ENCODE measurements around the gene MARCHF9. TPM values are rescaled to one million over a fixed set of nuclear protein-coding genes. Genes with fewer than 3 reads are reported as not detected.

Gene MARCHF9
- total RNA-seq: 10 to 100 TPM; 11.3 to 18.9 (median 13.3) TPM
- 10 to 100 TPM; 13.6 to 15.8 TPM for polyA plus RNA-seq
- long read RNA-seq, donor 1, partial matches to known transcripts: 4 of 9 reads
- long read RNA-seq, donor 1, other reads (novel, unspliced or antisense): 0 of 9 reads
- long read RNA-seq, donor 2, partial matches to known transcripts: 1 of 5 reads
- long read RNA-seq, donor 2, other reads (novel, unspliced or antisense): 0 of 5 reads
- long read RNA-seq, donor 3, transcript MARCH9-201 (4 exons, 2,982 nt): major isoform, 9 of 13 reads
- long read RNA-seq, donor 3, partial matches to known transcripts: 1 of 13 reads
- long read RNA-seq, donor 3, other reads (novel, unspliced or antisense): 2 of 13 reads

- ATAC-seq (peak in 1 of 4 donors; percentile 3), DNase-seq (peak; percentile 56 to 77 (median 62))
- H3K4me3 ChIP-seq: peak within 1 kb of the TSS; percentile 64 to 97 (median 72)
- H3K27me3 ChIP-seq: no peaks in the 10 kb centered on the region
- H3K36me3 ChIP-seq: peaks cover 0 to 36% (median 28%) of the 10 kb centered on the region in 9 donors
- H3K27ac ChIP-seq: peak within 1 kb of the TSS in 10 of 12 donors; percentile 18 to 79 (median 54)
- 0 to 3% (median 1%) methylated on average over 17 to 41 of the region's 41 CpGs for WGBS, 4 donors
- H3K9me3 ChIP-seq: no peaks in the 10 kb centered on the region
- TF ChIP-seq CTCF (IDR thresholded peaks at IDR 0.05) (no peak), POLR2A (IDR thresholded peaks at IDR 0.05) (no peak)
- H3K4me1 ChIP-seq: peaks cover 0 to 54% (median 33%) of the 10 kb centered on the region in 12 donors
- intact Hi-C loops (cut with DNase I): loop anchor here in 1 of 10 donors (5.0 kb wide), 1 partner anchor 62 kb away; the partner anchor contains the start of gene OS9
Observed at GRCh38 chr12:57754411-57755193, at the start of gene MARCHF9. Gene MARCHF9, plus strand, starts transcription at chr12:57755103. Its CDS starts 426 bp downstream, at chr12:57755529.

DNA sequence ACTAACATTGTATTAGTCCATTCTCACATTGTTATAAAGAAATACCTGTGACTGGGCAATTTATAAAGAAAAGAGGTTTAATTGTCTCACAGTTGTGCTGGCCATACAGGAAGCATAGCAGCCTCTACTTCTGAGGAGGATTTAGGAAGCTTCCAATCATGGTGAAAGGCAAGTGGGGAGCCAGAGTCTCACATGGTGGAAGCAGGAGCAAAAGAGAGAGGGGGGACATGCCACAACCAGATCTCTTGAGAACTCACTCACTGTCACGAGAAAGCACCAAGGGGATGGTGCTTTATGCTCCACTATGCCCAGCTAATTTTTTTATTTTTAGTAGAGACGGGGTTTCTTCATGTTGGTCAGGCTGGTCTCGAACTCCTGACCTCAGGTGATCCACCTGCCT is 47.7 kb upstream of the MARCHF9 start:
- Histone ChIP-seq H3K9me3 (peaks cover 0 to 14% (median 4%) of the 10 kb centered on the region in 12 donors), H3K4me3 (no peak overlapping the region), H3K27me3 (no peaks in the 10 kb centered on the region), H3K36me3 (peaks cover 0 to 92% (median 71%) of the 10 kb centered on the region in 9 donors), H3K27ac (no peak overlapping the region), H3K4me1 (no peaks in the 10 kb centered on the region)
- ATAC-seq: no peak
- TF ChIP-seq POLR2A (IDR thresholded peaks at IDR 0.05) (no peak), CTCF (IDR thresholded peaks at IDR 0.05) (no peak)
- DNase-seq: no peak
- intact Hi-C loops (cut with DNase I): no loop called here
- WGBS, 4 donors: 73 to 96% (median 92%) methylated on average over 3 of the region's 3 CpGs

DNA sequence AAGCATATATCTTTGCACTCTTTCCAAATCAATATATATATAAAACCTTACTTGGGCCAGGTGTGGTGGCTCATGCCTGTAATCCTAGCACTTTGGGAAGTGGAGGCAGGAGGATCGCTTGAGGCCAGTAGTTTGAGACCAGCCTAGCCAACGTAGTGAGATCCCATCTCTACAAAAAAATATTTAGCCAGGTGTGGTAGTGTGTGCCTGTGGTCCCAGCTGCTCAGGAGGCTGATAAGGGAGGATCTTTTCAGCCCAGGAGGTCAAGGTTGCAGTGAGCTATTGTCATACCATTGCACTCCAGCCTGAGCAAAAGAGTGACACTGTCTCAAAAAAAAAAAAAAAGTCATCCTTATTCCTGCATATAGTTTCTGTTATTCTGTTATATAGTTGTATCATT is 46.6 kb upstream of the MARCHF9 start:
- 89 to 97% (median 94%) methylated on average over 2 of the region's 2 CpGs for WGBS, 4 donors
- Histone ChIP-seq H3K4me1 (no peaks in the 10 kb centered on the region), H3K27ac (no peak overlapping the region), H3K27me3 (no peaks in the 10 kb centered on the region), H3K36me3 (peaks cover 0 to 90% (median 72%) of the 10 kb centered on the region in 9 donors), H3K9me3 (peaks cover 0 to 13% (median 4%) of the 10 kb centered on the region in 12 donors), H3K4me3 (no peak overlapping the region)
- ATAC-seq (no peak), DNase-seq (no peak)
- TF ChIP-seq CTCF (IDR thresholded peaks at IDR 0.05) (no peak), POLR2A (IDR thresholded peaks at IDR 0.05) (no peak)
- intact Hi-C loops (cut with DNase I): no loop called here

GRCh38 chr12:57712701-57713100 is 42.2 kb upstream of the MARCHF9 start:
- WGBS, 4 donors: 94 to 96% (median 95%) methylated on average over 3 of the region's 3 CpGs
- no peak overlapping the region for H3K27ac ChIP-seq
- ATAC-seq: no peak
- peaks cover 0 to 91% (median 65%) of the 10 kb centered on the region in 9 donors for H3K36me3 ChIP-seq
- H3K4me3 ChIP-seq: no peak overlapping the region
- intact Hi-C loops (cut with DNase I): no loop called here
- H3K4me1 ChIP-seq: no peaks in the 10 kb centered on the region
- no peak for TF ChIP-seq POLR2A (IDR thresholded peaks at IDR 0.05)
- no peak for TF ChIP-seq CTCF (IDR thresholded peaks at IDR 0.05)
- no peak for DNase-seq
- no peaks in the 10 kb centered on the region for H3K27me3 ChIP-seq
- peaks cover 0 to 3% (median 0%) of the 10 kb centered on the region in 12 donors for H3K9me3 ChIP-seq
